Raji (cell line): ENCODE data around the gene DOCK8.

Source experiments
- POLR2A ChIP-seq: IDR thresholded peaks from 2 replicates; pipeline ENCODE4 v1.6.1; 2011; ENCODE audit warnings: low read depth, low read length, control low read depth; ENCODE audit not compliant: insufficient read depth

DOCK8 gene

DNA sequence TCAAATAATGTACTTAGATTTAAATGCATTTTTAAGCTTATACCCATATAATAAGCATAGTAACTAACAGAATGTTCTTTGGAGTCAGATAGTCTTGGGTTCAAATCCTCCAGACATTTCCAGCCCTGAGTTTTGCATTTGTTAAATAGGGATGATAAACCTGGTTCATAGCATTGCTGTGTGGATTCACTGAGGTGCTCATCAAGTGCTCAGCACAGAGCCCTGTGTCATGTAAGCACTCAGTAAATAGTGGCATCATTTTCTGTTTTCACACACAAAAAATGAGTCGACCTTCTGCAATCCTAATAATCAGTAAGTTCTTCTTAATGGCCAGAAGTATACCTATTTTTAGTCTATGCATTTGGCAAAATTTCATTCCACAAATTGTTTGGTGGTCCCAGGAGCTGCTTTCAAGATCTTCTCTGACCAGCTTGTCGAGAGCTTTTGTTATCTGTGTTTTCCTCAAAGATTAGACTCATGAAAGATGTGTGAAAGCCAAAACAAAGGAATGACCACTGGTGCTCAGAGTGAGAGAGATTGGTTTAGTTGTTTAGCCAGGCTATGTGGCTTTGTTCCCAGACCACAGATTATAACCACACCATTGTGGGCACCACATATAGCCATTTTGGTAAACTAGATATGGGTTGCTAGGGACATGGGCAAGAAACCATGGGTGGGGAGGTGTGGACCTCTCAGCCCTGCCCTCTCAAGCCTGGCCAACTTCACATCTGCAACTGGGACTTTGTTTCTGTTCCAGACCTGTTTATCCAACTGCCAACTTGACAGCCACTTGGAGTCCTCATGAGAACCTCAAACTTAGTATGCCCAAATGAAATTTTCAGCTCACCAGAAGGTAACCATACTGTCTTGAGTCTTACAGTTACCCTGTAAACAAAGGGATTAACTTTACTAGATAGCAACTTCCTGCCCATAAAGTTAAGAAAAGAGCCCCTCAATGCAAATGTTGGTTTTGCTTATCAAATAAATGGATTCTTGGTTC, 45.0 kb downstream of the DOCK8 start:
- TF ChIP-seq POLR2A, result no peak

- no peak for TF ChIP-seq POLR2A
Observed at GRCh38 chr9:264231-264630, 49.6 kb downstream of the DOCK8 start.

GRCh38 chr9:265209-265870, 50.7 kb downstream of the DOCK8 start:
- TF ChIP-seq POLR2A, result no peak

DNA sequence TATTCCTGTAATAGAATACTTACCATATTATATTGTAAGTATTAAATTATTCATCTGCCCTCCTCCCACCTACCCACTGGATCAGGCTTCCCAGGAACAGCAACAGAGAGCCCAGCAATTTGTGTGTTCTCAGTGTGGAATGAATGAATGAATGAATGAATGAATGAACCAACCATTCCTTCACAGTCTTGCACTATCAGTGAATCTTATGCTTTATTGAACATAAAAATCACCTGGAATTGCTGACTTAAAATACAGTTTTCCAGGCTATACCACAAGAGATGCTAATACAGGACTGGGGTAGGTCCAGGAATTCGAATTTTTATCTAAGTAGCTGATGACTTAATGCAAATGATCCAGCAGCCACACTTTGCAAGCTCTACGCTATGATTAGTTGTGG, 51.6 kb downstream of the DOCK8 start:
- TF ChIP-seq POLR2A, result no peak

DNA sequence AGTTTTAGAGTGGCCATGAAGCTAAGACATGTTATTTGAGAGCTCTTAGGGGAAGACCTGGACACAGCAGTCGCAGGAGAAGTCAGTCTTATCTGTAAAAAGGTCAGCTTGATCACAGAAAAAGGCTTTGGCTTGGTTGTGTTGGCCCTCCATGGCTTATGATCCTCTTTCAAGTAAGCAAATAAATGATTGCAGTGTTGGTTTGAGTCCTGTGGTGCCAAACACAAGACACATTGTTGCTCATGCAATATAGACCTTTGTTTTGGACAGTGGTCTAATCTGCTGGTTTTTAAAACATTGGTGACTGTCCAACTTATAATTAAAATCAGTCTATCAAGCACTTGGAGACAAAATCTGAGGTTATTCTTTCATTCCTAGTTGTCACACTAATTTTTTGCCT, 54.0 kb downstream of the DOCK8 start:
- no peak for TF ChIP-seq POLR2A

- TF ChIP-seq POLR2A, result no peak
Observed at GRCh38 chr9:269081-269711, 54.5 kb downstream of the DOCK8 start.

GRCh38 chr9:270657-271237, 56.1 kb downstream of the DOCK8 start:
- no peak for TF ChIP-seq POLR2A

GRCh38 chr9:272251-273213, 57.9 kb downstream of the DOCK8 start:
- TF ChIP-seq POLR2A, result peak; percentile 60; the same call in 1 of the 2 replicates

DNA sequence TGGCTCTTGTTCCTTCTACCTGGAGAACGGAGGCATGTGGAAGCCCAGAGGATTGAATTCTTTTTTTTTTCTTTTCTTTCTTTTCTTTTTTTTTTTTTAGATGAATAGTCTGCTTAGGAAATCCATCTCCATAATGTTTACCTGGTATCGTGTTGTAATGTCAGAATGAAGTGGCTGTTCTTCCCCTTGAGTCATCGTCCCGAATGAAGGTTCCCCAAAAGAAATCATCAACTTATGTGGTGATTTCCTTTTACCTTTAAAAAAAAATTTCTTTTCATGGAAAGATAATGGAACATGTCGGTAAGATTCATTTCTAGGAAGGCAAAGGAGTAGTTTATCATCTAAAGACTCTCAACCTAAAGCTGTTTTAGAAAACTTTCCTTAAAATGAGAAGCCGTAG, 59.7 kb downstream of the DOCK8 start:
- TF ChIP-seq POLR2A, result no peak

DNA sequence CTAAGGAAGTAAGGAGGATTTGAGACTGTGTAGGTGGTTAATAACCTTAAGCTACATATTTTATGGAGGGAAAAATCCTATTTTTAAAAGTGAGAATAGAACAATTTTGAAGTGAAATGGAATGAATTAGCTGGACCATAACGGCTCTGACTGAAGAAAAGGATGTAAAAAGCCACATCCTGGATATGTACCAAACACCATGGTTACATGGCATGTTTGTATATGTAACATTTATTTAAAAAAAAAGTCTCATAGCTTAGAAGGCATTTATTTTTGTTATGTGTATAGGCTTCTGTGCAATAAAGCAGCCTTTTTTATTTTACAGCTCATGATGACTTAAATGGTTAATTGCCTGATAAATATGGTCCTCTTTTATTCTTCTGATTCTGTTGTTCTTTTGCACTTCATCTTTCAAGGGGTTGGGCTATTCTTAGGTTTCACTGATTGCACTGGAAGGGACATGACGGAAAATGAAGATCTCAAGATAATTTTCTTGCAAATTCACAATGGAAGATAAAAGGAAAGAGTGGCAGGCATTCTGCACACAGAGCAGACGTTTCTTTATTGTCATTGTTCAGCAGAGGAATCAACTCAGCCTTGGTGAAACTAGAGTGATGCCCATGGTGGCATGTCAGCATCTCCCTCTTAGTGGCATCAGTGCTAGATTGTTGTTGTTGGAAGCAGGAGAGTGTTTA, 63.1 kb downstream of the DOCK8 start:
- TF ChIP-seq POLR2A, result no peak

GRCh38 chr9:278651-279050, 64.0 kb downstream of the DOCK8 start:
- no peak for TF ChIP-seq POLR2A

- TF ChIP-seq POLR2A, result no peak
Observed at GRCh38 chr9:279674-280073, 65.0 kb downstream of the DOCK8 start.

DNA sequence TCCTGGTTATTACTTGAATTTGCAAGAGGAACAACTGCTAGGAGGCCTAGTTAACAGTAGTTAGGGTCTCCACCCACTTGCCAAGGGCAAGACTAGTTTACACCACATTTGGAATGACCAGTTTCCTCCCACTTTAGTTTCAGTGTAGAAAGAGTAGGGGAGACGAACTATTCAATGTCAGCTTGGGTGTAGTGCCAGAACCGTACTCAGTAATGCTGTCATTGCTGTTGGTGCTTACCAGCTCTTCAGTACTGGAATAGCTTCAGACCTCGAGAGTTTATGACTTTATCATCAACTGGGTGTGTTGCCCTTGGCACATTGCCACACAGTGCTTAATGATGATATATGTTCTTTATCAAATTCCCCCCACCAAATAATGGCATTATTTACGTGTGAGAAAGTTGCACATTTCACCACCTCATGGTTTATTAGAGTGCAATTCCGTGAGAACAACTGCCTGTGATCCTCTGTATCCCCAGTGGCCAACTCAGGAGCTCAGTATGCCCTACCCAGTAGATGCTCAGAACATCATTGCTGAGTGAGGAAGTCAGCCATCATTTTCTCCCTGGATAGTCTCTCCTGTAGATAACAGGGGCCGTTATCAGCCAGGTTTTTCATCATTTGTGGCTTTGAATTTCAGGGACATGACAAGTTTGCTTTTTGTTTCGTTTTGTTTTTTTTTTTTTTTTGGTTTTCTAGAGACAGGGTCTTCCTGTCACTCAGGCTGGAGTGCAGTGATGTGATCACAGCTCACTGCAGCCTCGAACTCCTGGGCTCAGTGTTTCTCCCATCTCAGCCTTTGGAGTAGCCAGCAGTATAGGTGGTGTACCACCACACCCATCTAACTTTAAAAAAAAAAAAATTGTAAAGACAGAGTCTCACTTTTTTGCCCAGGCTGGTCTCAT, 67.3 kb downstream of the DOCK8 start:
- no peak for TF ChIP-seq POLR2A
